Colonic mucosa (tissue), 4 donors: ENCODE measurements around the gene DNM1. TPM values are rescaled to one million over a fixed set of nuclear protein-coding genes. Genes with fewer than 3 reads are reported as not detected.
"Not testable (repeated sequence)": the region's sequence is repeated elsewhere in the genome, so short reads cannot be mapped to it uniquely, and the experiment has no call there.

ENCODE experiments used
- DNase-seq: peaks from one replicate; pipeline ENCODE4 v3.0.0-alpha.2; 2020
- H3K27ac ChIP-seq: fragments of 200-600 bp; one replicate; pipeline ENCODE4 v1.8.0; 2021
- H3K27me3 ChIP-seq: fragments of 200-600 bp; one replicate; pipeline ENCODE4 v1.8.0; 2021
- H3K36me3 ChIP-seq: fragments of 200-600 bp; one replicate; pipeline ENCODE4 v1.8.0; 2021
- H3K4me1 ChIP-seq: fragments of 200-600 bp; one replicate; pipeline ENCODE4 v1.8.0; 2021; ENCODE audit warnings: mild to moderate bottlenecking
- H3K4me3 ChIP-seq: fragments of 200-600 bp; one replicate; pipeline ENCODE4 v1.8.0; 2021
- H3K9ac ChIP-seq, 2 donors: one replicate each; pipeline ENCODE4 v1.7.0; 2013; ENCODE audit warnings: control low read depth in 2 of 2, low read depth in 2 of 2, low read length in 2 of 2
- H3K9me3 ChIP-seq: fragments of 200-600 bp; one replicate; pipeline ENCODE4 v1.8.0; 2021
- intact Hi-C: fragments of 100-400 bp; cut with DNase I; formaldehyde crosslinking; loops from one replicate; pipeline ENCODE4 v1.14.1; 2022
- total RNA-seq, 2 donors: library from RNA; stranded (reverse); fragmentation: NEBNext Ultra II Directional in 1 of 2; extraction: Animal tissue kit (Norgen Biotek cat#: 25700) in 1 of 2; gene quantifications; one replicate each; pipeline ENCODE4 v1.2.1, GENCODE V29; 2021
- TF ChIP-seq, protein P1 (sequence below): fragments of 200-600 bp; IDR thresholded peaks from one replicate; pipeline ENCODE4 v1.8.0; 2022; ENCODE audit warnings: antibody characterized with exemption, mild to moderate bottlenecking
- donor health status: healthy.
- donor health status: DM: no; HTN: no; CAD: no.
- donor health status: DM: no; HTN: no; CAD: no.

The DNM1 gene
- total RNA-seq, 2 donors from 2014 or later: 2.5 to 6.8 TPM

DNA sequence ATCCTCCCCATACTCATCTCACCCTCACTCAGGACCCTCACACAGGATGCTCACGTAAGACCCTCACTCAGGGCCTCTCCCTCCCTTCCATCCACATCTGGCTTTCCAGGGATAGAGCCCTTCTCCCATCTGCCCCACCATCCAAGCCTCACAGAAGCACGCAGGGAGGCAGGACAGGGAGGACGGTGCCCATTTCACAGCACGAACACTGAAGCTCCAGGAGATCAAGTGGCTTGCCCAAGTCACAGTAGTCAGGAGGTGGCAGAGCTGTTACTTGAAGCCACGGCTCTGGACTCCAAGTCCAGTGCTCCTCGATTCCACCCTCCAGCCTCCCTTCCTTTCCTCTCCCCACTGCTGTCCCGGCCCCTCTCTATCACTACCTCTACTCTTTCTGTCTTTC is 21.7 kb downstream of the DNM1 start:
- Histone ChIP-seq H3K27me3 (no peaks in the 10 kb centered on the region), H3K36me3 (no peaks in the 10 kb centered on the region), H3K4me1 (no peaks in the 10 kb centered on the region), H3K9me3 (no peaks in the 10 kb centered on the region), H3K9ac (no peak overlapping the region), H3K4me3 (no peak overlapping the region), H3K27ac (no peak overlapping the region)
- TF ChIP-seq, protein P1, sequence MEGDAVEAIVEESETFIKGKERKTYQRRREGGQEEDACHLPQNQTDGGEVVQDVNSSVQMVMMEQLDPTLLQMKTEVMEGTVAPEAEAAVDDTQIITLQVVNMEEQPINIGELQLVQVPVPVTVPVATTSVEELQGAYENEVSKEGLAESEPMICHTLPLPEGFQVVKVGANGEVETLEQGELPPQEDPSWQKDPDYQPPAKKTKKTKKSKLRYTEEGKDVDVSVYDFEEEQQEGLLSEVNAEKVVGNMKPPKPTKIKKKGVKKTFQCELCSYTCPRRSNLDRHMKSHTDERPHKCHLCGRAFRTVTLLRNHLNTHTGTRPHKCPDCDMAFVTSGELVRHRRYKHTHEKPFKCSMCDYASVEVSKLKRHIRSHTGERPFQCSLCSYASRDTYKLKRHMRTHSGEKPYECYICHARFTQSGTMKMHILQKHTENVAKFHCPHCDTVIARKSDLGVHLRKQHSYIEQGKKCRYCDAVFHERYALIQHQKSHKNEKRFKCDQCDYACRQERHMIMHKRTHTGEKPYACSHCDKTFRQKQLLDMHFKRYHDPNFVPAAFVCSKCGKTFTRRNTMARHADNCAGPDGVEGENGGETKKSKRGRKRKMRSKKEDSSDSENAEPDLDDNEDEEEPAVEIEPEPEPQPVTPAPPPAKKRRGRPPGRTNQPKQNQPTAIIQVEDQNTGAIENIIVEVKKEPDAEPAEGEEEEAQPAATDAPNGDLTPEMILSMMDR: no peak
- intact Hi-C loops: no loop called here
- no peak for DNase-seq

- no peak for DNase-seq
- Histone ChIP-seq H3K27ac (no peak overlapping the region), H3K4me1 (no peaks in the 10 kb centered on the region), H3K9me3 (no peaks in the 10 kb centered on the region), H3K4me3 (no peak overlapping the region), H3K27me3 (no peaks in the 10 kb centered on the region), H3K36me3 (no peaks in the 10 kb centered on the region), H3K9ac (no peak overlapping the region)
- TF ChIP-seq, protein P1: no peak
- intact Hi-C loops: no loop called here
Observed at GRCh38 chr9:128225770-128226411, 22.7 kb downstream of the DNM1 start.

- no peak for DNase-seq
- no peaks in the 10 kb centered on the region for H3K27me3 ChIP-seq
- H3K9ac ChIP-seq: no peak overlapping the region
- H3K36me3 ChIP-seq: no peaks in the 10 kb centered on the region
- no peak overlapping the region for H3K4me3 ChIP-seq
- no peaks in the 10 kb centered on the region for H3K4me1 ChIP-seq
- H3K27ac ChIP-seq: no peak overlapping the region
- intact Hi-C loops: no loop called here
- TF ChIP-seq, protein P1: no peak
- H3K9me3 ChIP-seq: no peaks in the 10 kb centered on the region
Observed at GRCh38 chr9:128226412-128226801, 23.2 kb downstream of the DNM1 start.

DNA sequence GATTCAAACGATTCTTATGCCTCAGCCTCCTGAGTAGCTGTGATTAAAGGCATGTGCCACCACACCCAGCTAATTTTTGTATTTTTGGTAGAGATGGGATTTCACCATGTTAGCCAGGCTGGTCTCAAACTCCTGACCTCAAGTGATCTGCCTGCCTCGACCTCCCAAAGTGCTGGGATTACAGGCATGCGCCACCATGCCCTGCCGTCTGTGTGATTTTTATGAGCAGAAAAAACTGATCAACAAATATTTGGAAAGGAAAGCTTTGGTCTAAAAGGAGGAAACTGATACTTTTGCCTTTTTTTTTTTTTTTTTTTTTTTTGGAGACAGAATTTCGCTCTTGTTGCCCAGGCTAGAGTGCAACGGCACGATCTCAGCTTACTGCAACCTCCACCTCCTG is 27.7 kb downstream of the DNM1 start:
- H3K4me3 ChIP-seq, H3K9ac ChIP-seq, H3K9me3 ChIP-seq, H3K4me1 ChIP-seq, DNase-seq, intact Hi-C loops, H3K27ac ChIP-seq, H3K36me3 ChIP-seq, H3K27me3 ChIP-seq: not testable (repeated sequence)

- intact Hi-C loops: no loop called here
- no peaks in the 10 kb centered on the region for H3K36me3 ChIP-seq
- peak; percentile 21 for DNase-seq
- H3K4me3 ChIP-seq: no peak overlapping the region
- TF ChIP-seq, protein P1: no peak
- no peaks in the 10 kb centered on the region for H3K4me1 ChIP-seq
- H3K27me3 ChIP-seq: no peaks in the 10 kb centered on the region
- H3K9ac ChIP-seq: no peak overlapping the region
- H3K9me3 ChIP-seq: no peaks in the 10 kb centered on the region
- H3K27ac ChIP-seq: no peak overlapping the region
Observed at GRCh38 chr9:128231638-128232527, 28.7 kb downstream of the DNM1 start.
